NCI-H345 treated with DMSO at 0.1 percent for 48 hours (cell line): ENCODE measurements around the gene SYT2.
"Not testable (repeated sequence)": the region's sequence is repeated elsewhere in the genome, so short reads cannot be mapped to it uniquely, and the experiment has no call there.

Experiments
- DNase-seq: peaks from one replicate; lab custom pipeline; 2025; ENCODE audit not compliant: unreplicated experiment; lab: John Stamatoyannopoulos, UW

SYT2 gene

GRCh38 chr1:202710070-202711045, at the start of gene SYT2:
Gene SYT2 (minus strand): TSS chr1:202710454. CDS start chr1:202605772, 104,682 bp downstream.
- DNase-seq, result no peak

GRCh38 chr1:202756391-202756790, 46.1 kb upstream of the SYT2 start:
- DNase-seq, result no peak

- DNase-seq, result no peak
These were observed 44.0 kb upstream of the SYT2 start for GRCh38 chr1:202754293-202754692.

- DNase-seq, result no peak
These were observed 42.5 kb upstream of the SYT2 start for GRCh38 chr1:202752774-202753173.

GRCh38 chr1:202750761-202751160, 40.5 kb upstream of the SYT2 start:
- DNase-seq, result no peak

GRCh38 chr1:202750024-202750423, 39.8 kb upstream of the SYT2 start:
- DNase-seq, result no peak

- DNase-seq, result no peak
These were observed 35.2 kb upstream of the SYT2 start for GRCh38 chr1:202745323-202745888.

GRCh38 chr1:202744770-202745169, 34.5 kb upstream of the SYT2 start:
- DNase-seq, result not testable (repeated sequence)

GRCh38 chr1:202742496-202742895, 32.2 kb upstream of the SYT2 start:
- no peak for DNase-seq

- no peak for DNase-seq
These were observed 23.0 kb upstream of the SYT2 start for GRCh38 chr1:202733251-202733650.

GRCh38 chr1:202728951-202729350, 18.7 kb upstream of the SYT2 start:
- no peak for DNase-seq

- no peak for DNase-seq
These were observed 15.3 kb upstream of the SYT2 start for GRCh38 chr1:202725526-202725925.

GRCh38 chr1:202723708-202724107, 13.5 kb upstream of the SYT2 start:
- DNase-seq, result no peak

- not testable (repeated sequence) for DNase-seq
These were observed 12.8 kb upstream of the SYT2 start for GRCh38 chr1:202723046-202723445.

- no peak for DNase-seq
These were observed 6.4 kb upstream of the SYT2 start for GRCh38 chr1:202716654-202717053.

GRCh38 chr1:202714202-202714601, 3.9 kb upstream of the SYT2 start:
- not testable (repeated sequence) for DNase-seq

- peak; percentile 70 for DNase-seq
These were observed 2.9 kb upstream of the SYT2 start for GRCh38 chr1:202713110-202713509.

GRCh38 chr1:202711949-202712635, 1.8 kb upstream of the SYT2 start:
- peak; percentile 9 for DNase-seq

- no peak for DNase-seq
These were observed 795 bp downstream of the SYT2 start for GRCh38 chr1:202709276-202710041.

- DNase-seq, result no peak
These were observed 1.6 kb downstream of the SYT2 start for GRCh38 chr1:202708456-202709275.
